ENCODE measurements around the gene OR4S2.

- TF ChIP-seq CTCF (conservative IDR thresholded peaks at IDR 0.05), result no peak
- no peak for TF ChIP-seq ZFX (IDR thresholded peaks at IDR 0.05)
Observed at GRCh38 chr11:55658608-55659007, 10.5 kb downstream of the OR4S2 start.
